IPS-18a (cell line): Measurements from ENCODE around the gene PSTPIP1.

Experiments used
- H3K27ac ChIP-seq: one replicate; pipeline ENCODE4 v1.5.1; 2013; ENCODE audit warnings: low read length
- H3K27me3 ChIP-seq: one replicate; pipeline ENCODE4 v1.6.1; 2013; ENCODE audit warnings: mild to moderate bottlenecking, low read length; ENCODE audit not compliant: control insufficient read depth, insufficient read depth
- H3K36me3 ChIP-seq: one replicate; pipeline ENCODE4 v1.6.1; 2013; ENCODE audit warnings: low read depth, low read length; ENCODE audit not compliant: control insufficient read depth
- H3K4me1 ChIP-seq: one replicate; pipeline ENCODE4 v1.6.1; 2013; ENCODE audit warnings: low read depth, low read length; ENCODE audit not compliant: control insufficient read depth
- H3K4me3 ChIP-seq: one replicate; pipeline ENCODE4 v1.5.1; 2013; ENCODE audit warnings: low read length
- H3K9ac ChIP-seq: one replicate; pipeline ENCODE4 v1.6.1; 2013; ENCODE audit warnings: mild to moderate bottlenecking, low read length, moderate library complexity
- H3K9me3 ChIP-seq: one replicate; pipeline ENCODE4 v1.6.1; 2013; ENCODE audit warnings: low read depth, low read length; ENCODE audit not compliant: control insufficient read depth

PSTPIP1 gene

GRCh38 chr15:77030928-77031375, 36.0 kb downstream of the PSTPIP1 start:
- Histone ChIP-seq H3K4me1 (peaks cover 3% of the 10 kb centered on the region), H3K9ac (no peak overlapping the region), H3K27me3 (peaks cover 3% of the 10 kb centered on the region), H3K9me3 (no peaks in the 10 kb centered on the region), H3K27ac (no peak overlapping the region), H3K36me3 (no peaks in the 10 kb centered on the region), H3K4me3 (no peak overlapping the region)

GRCh38 chr15:77031376-77032050, 36.6 kb downstream of the PSTPIP1 start:
- no peaks in the 10 kb centered on the region for H3K9me3 ChIP-seq
- H3K4me1 ChIP-seq = peaks cover 3% of the 10 kb centered on the region
- H3K9ac ChIP-seq = no peak overlapping the region
- no peak overlapping the region for H3K4me3 ChIP-seq
- H3K36me3 ChIP-seq = no peaks in the 10 kb centered on the region
- H3K27ac ChIP-seq = no peak overlapping the region
- peaks cover 3% of the 10 kb centered on the region for H3K27me3 ChIP-seq

GRCh38 chr15:77032052-77032646, 37.2 kb downstream of the PSTPIP1 start:
- peaks cover 3% of the 10 kb centered on the region for H3K4me1 ChIP-seq
- H3K27me3 ChIP-seq = peaks cover 3% of the 10 kb centered on the region
- H3K9ac ChIP-seq = no peak overlapping the region
- H3K27ac ChIP-seq = no peak overlapping the region
- H3K36me3 ChIP-seq = no peaks in the 10 kb centered on the region
- no peaks in the 10 kb centered on the region for H3K9me3 ChIP-seq
- H3K4me3 ChIP-seq = no peak overlapping the region

DNA sequence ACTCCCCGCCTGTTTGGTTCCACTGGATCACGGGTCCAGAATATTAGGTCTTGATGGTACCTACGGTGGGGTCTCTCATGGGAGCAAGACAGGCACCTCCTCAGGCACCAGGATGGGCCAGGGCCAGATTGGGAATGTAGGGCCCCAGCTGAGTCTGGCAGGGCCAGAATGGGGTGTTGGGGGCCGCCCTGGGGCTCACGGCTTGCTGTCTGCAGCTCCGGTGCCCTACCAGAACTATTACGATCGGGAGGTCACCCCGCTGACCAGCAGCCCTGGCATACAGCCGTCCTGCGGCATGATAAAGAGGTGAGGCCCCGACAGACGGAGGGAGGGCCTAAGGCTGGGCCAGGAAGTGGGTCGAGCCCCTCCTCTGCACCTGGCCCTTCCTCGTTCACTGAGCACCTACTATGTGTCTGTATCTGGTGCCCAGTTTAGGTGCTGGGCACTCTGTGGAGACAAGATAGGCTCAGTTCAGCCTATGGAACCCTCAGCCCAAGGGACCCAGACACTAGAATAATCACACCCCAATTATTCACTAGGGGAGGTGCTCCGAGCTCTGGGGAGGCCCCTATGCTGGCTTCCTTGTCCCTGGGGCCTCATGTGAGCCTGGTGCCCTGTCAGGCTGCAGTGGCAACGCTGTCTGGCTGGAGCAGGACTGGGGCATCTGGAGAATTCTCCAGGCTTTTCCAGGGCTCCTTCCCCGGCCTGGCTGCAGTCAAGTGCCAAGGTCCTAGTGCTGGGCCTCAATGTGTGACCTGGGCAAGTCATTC, 37.9 kb downstream of the PSTPIP1 start:
- Histone ChIP-seq H3K4me3 (no peak overlapping the region), H3K36me3 (no peaks in the 10 kb centered on the region), H3K9ac (no peak overlapping the region), H3K9me3 (no peaks in the 10 kb centered on the region), H3K27me3 (peaks cover 3% of the 10 kb centered on the region), H3K4me1 (peaks cover 3% of the 10 kb centered on the region), H3K27ac (no peak overlapping the region)

- no peak overlapping the region for H3K9ac ChIP-seq
- H3K27me3 ChIP-seq = peaks cover 3% of the 10 kb centered on the region
- peaks cover 3% of the 10 kb centered on the region for H3K4me1 ChIP-seq
- H3K9me3 ChIP-seq = no peaks in the 10 kb centered on the region
- no peak overlapping the region for H3K27ac ChIP-seq
- no peaks in the 10 kb centered on the region for H3K36me3 ChIP-seq
- H3K4me3 ChIP-seq = no peak overlapping the region
Measured at GRCh38 chr15:77033417-77033728, 38.4 kb downstream of the PSTPIP1 start.

GRCh38 chr15:77033729-77034671, 39.1 kb downstream of the PSTPIP1 start:
- Histone ChIP-seq H3K4me3 (no peak overlapping the region), H3K27ac (no peak overlapping the region), H3K9me3 (no peaks in the 10 kb centered on the region), H3K27me3 (no peaks in the 10 kb centered on the region), H3K36me3 (no peaks in the 10 kb centered on the region), H3K9ac (no peak overlapping the region), H3K4me1 (peaks cover 3% of the 10 kb centered on the region)

GRCh38 chr15:77034695-77035489, 40.0 kb downstream of the PSTPIP1 start:
- no peak overlapping the region for H3K4me3 ChIP-seq
- no peaks in the 10 kb centered on the region for H3K9me3 ChIP-seq
- H3K9ac ChIP-seq = no peak overlapping the region
- H3K4me1 ChIP-seq = peaks cover 2% of the 10 kb centered on the region
- no peaks in the 10 kb centered on the region for H3K27me3 ChIP-seq
- no peak overlapping the region for H3K27ac ChIP-seq
- no peaks in the 10 kb centered on the region for H3K36me3 ChIP-seq

- H3K27me3 ChIP-seq = no peaks in the 10 kb centered on the region
- no peak overlapping the region for H3K4me3 ChIP-seq
- no peaks in the 10 kb centered on the region for H3K36me3 ChIP-seq
- H3K9ac ChIP-seq = no peak overlapping the region
- no peaks in the 10 kb centered on the region for H3K4me1 ChIP-seq
- no peaks in the 10 kb centered on the region for H3K9me3 ChIP-seq
- no peak overlapping the region for H3K27ac ChIP-seq
Measured at GRCh38 chr15:77035584-77035983, 40.7 kb downstream of the PSTPIP1 start.

DNA sequence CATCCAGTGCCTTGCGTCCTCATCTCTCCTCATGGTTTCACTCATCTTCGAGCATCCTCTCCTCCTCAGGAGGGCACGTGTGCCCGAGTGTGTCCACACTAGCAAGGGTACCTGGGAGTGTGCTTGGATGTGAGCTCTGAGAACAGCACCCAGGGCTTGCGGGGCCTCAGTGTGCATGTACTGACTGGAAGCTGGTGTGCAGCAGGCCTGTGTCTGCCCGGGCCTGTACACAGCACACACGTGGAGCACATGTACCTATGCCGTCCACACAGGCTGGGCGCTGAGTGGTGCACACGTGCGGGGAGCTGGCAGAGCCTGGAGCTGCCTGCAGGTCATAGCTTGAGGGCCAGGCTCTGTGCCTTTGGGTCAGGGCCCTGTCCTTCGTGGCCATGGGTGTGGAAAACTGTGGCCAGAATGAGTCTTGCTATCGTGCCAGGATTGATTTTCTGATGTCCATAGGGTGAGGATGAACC, 41.1 kb downstream of the PSTPIP1 start:
- Histone ChIP-seq H3K9ac (no peak overlapping the region), H3K27ac (no peak overlapping the region), H3K4me1 (no peaks in the 10 kb centered on the region), H3K36me3 (peaks cover 3% of the 10 kb centered on the region), H3K27me3 (no peaks in the 10 kb centered on the region), H3K4me3 (no peak overlapping the region), H3K9me3 (no peaks in the 10 kb centered on the region)

DNA sequence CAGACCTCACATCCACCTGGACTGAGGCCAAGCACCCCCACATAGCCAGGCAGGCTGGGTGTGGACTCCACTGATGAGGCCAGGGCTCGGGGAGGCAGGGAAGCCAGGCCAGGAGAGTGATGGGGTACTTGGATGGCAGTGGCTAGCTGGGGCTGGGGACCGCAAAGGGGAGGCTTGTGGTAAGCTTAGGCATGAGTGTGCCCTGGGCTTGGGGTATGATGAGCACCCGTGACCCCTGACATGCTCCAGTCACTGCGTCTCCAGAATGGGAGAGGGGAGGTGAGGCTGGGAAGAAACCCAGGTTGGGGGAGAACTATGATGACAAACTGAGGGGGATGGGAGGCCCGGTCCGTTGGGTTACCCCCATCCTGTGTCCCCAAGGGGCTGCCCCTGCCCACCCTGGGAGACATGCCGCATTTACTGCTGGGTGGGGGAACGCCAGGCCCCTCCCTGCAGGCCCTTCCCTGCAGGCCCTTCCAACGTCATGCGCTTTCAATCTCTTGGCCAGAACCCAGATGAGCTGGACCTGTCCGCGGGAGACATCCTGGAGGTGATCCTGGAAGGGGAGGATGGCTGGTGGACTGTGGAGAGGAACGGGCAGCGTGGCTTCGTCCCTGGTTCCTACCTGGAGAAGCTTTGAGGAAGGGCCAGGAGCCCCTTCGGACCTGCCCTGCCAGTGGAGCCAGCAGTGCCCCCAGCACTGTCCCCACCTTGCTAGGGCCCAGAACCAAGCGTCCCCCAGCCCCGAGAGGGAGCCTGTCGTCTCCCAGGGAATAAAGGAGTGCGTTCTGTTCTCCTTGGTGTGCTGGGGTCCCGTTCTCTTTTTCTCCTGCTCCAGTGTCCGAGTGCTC, 41.8 kb downstream of the PSTPIP1 start:
- Histone ChIP-seq H3K27me3 (no peaks in the 10 kb centered on the region), H3K27ac (no peak overlapping the region), H3K4me3 (no peak overlapping the region), H3K9me3 (no peaks in the 10 kb centered on the region), H3K4me1 (no peaks in the 10 kb centered on the region), H3K9ac (no peak overlapping the region), H3K36me3 (peaks cover 4% of the 10 kb centered on the region)
